Adipocyte (in vitro differentiated cells): ENCODE results near the gene USP15.

Experiments used
- DNase-seq: peaks from one replicate; pipeline ENCODE4 v3.0.0-alpha.2; 2015; ENCODE audit warnings: low read depth
- H3K27me3 ChIP-seq: replicated peaks from 2 replicates; pipeline ENCODE4 v1.7.0; 2013; ENCODE audit warnings: mild to moderate bottlenecking, low read length, moderate library complexity; ENCODE audit not compliant: control insufficient read depth, insufficient read depth
- H3K36me3 ChIP-seq: 2 replicates; pipeline ENCODE4 v1.7.0; 2013; ENCODE audit warnings: low read length, mild to moderate bottlenecking, moderate library complexity; ENCODE audit not compliant: control insufficient read depth, insufficient read depth, severe bottlenecking
- H3K4me1 ChIP-seq: 2 replicates; pipeline ENCODE4 v1.7.0; 2013; ENCODE audit warnings: mild to moderate bottlenecking, low read length, moderate library complexity; ENCODE audit not compliant: control insufficient read depth, insufficient read depth
- H3K4me3 ChIP-seq: 2 replicates; pipeline ENCODE4 v1.7.0; 2013; ENCODE audit warnings: mild to moderate bottlenecking, low read length, moderate library complexity
- H3K9ac ChIP-seq: 2 replicates; pipeline ENCODE4 v1.7.0; 2013; ENCODE audit warnings: mild to moderate bottlenecking, low read length, moderate library complexity
- H3K9me3 ChIP-seq: 2 replicates; pipeline ENCODE4 v1.7.0; 2013; ENCODE audit warnings: mild to moderate bottlenecking, low read length, moderate library complexity; ENCODE audit not compliant: control insufficient read depth

USP15 gene

DNA sequence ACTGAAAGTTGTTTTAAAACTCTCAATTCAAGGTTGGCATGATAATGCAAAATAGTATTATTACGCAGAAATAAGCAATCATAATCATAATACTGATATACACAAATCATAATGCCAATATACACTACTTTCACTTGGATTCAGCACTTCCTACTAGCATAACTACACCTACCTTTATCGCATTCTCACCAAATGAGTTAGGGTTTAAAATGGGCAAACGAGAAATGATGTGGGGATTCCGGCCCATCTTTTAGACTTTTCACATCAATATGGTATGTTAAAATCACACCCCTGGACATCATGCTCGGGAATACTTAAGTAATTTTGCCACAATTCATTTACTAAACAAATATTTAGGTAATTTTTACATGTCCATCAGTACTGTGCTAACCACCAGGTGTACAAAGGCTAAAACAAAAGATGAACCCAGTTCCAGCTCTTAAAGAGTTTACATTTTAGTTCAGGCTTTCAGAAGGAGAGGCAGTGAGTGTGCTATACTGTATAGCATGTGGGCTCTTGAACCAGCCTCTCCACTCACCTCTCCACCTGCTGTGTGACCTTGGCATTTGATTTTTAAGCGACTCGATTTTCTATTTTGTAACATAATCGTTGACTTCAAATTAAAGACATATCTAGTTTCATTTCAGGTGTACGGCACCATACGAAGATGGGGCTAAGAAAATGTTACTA is 1.1 kb upstream of the USP15 start:
- DNase-seq, result no peak
- Histone ChIP-seq H3K36me3 (no peaks in the 10 kb centered on the region), H3K27me3 (no peaks in the 10 kb centered on the region), H3K4me3 (peak overlapping the region; percentile 100), H3K9me3 (no peaks in the 10 kb centered on the region), H3K4me1 (peaks cover 47% of the 10 kb centered on the region), H3K9ac (peak overlapping the region; percentile 97)

GRCh38 chr12:62259631-62259992 is 592 bp upstream of the USP15 start:
- Histone ChIP-seq H3K4me3 (peak overlapping the region; percentile 100), H3K9ac (peak overlapping the region; percentile 97), H3K27me3 (no peaks in the 10 kb centered on the region), H3K9me3 (no peaks in the 10 kb centered on the region), H3K36me3 (no peaks in the 10 kb centered on the region), H3K4me1 (peaks cover 52% of the 10 kb centered on the region)
- no peak for DNase-seq

DNA sequence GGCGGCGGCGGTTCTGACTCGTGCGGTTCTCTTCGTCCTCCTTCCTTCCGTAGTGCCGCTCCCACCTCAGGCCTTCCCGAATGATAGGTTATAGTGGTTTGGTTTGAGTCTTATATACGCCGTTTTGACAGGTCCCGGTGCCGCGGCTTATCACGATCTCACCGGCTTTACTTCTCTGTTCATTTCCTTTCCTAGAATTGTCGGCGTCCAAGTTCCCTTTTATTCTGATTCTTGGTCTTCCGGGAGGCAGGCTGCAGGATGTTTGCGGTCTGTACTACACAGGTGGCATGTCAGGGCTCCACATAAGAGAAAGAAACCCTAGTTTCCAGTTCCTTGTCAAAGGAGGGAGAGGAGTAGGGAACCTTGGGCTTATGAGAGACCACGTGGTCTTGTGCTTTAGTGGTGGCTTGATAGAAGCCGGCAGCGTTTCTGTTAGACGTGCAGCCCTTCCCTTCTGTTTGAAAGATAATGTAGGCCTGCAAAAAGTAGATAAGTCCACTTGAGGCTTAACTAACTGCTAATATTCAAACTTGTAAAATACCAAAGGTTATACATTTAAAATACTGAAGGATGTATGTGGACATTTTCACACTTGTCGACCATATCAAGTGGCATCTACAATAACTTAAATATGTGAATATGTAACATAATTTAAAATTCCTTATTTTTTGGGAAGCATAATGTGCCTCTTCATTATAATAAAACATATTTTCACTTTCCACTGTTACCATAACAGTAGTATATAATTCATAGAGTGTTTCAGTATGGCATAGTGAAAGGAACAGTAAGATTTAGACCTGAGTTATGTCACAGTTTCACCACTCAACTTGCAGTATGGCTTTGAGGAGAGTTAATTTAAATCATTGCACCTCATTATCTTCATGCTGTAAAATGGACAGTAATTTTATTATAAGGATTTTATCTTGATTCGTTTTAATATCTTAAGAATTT is 804 bp downstream of the USP15 start:
- Histone ChIP-seq H3K27me3 (no peaks in the 10 kb centered on the region), H3K9ac (peak overlapping the region; percentile 97), H3K9me3 (no peaks in the 10 kb centered on the region), H3K4me3 (peak overlapping the region; percentile 100), H3K36me3 (no peaks in the 10 kb centered on the region), H3K4me1 (peaks cover 59% of the 10 kb centered on the region)
- peak; percentile 73 for DNase-seq

DNA sequence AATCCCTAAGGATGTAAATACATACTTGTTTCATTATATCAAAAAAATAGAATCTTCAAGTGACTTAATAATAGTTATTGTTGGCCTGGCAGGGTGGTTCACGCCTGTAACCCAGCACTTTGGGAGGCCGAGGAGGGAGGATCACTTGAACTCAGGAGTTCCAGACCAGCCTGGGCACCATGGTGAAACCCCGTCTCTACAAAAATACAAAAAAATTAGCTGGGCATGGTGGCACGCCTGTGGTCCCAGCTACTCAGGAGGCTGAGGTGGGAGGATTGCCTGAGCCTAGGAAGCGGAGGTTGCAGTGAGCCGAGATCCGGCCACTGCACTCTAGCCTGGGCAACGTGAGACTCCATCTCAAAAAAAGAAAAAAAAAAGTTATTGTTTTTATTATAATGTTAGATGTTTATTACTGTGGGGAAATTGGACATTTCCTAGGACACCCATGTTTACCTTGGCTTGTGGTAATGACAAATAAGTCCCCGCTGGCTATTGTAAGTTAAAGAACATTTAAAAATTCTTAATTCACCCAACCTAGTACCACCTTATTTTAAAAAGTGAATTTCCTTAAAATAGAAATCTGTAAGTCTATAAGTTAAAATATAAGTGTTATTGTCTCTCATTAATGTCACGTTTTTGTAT is 1.8 kb downstream of the USP15 start:
- H3K9ac ChIP-seq, result peak overlapping the region; percentile 97
- H3K36me3 ChIP-seq, result no peaks in the 10 kb centered on the region
- no peak for DNase-seq
- no peaks in the 10 kb centered on the region for H3K27me3 ChIP-seq
- peak overlapping the region; percentile 100 for H3K4me3 ChIP-seq
- no peaks in the 10 kb centered on the region for H3K9me3 ChIP-seq
- peaks cover 51% of the 10 kb centered on the region for H3K4me1 ChIP-seq

GRCh38 chr12:62263232-62263631 is 3.0 kb downstream of the USP15 start:
- no peak for DNase-seq
- H3K9me3 ChIP-seq, result no peaks in the 10 kb centered on the region

DNA sequence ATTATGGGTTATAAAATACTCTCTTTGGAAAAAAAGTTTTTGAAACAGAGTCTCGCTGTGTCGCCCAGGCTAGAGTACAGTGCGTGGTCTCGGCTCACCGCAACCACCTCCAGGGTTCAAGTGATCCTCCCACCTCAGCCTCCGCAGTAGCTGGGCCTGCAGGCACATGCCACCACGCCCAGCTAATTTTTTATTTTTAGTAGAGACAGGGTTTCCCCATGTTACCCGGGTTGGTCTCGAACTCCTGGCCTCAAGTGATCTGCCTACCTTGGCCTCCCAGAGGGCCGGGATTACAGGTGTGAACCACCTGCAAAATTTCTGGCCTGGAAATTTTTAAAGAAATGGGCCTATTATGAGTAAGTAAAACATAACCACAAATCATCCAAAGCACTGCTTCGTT is 3.8 kb downstream of the USP15 start:
- no peaks in the 10 kb centered on the region for H3K36me3 ChIP-seq
- no peaks in the 10 kb centered on the region for H3K27me3 ChIP-seq
- H3K4me1 ChIP-seq, result peaks cover 49% of the 10 kb centered on the region
- H3K4me3 ChIP-seq, result no peak overlapping the region
- no peak for DNase-seq
- H3K9me3 ChIP-seq, result no peaks in the 10 kb centered on the region
- H3K9ac ChIP-seq, result no peak overlapping the region

More at GRCh38 chr12:62263232-62263631, 3.0 kb downstream of the USP15 start:
- H3K9ac ChIP-seq, result no peak overlapping the region
- peaks cover 46% of the 10 kb centered on the region for H3K4me1 ChIP-seq
- no peak overlapping the region for H3K4me3 ChIP-seq
- H3K36me3 ChIP-seq, result no peaks in the 10 kb centered on the region
- H3K27me3 ChIP-seq, result no peaks in the 10 kb centered on the region

DNA sequence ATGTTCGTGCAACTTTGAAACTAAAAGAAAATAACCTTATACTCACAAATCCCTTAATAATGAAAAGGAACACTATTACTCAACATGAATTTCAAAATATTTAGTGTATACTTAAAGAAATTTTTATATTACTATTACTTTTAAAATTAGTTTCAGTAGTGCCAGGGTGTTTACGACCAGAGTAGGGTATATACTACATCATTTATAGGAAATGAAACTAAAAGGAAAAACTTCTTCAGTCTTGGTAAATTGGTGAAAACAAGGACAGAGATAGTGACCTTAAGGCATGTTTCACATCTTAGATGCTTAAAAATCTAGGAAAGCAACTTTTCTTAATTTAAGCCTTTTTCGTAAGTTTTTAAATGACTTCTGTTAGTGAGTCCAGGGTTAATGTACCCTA is 4.5 kb downstream of the USP15 start:
- Histone ChIP-seq H3K27me3 (no peaks in the 10 kb centered on the region), H3K4me3 (no peak overlapping the region), H3K4me1 (peaks cover 48% of the 10 kb centered on the region), H3K9ac (no peak overlapping the region), H3K36me3 (no peaks in the 10 kb centered on the region), H3K9me3 (no peaks in the 10 kb centered on the region)
- no peak for DNase-seq

GRCh38 chr12:62265511-62265910 is 5.3 kb downstream of the USP15 start:
- Histone ChIP-seq H3K4me3 (no peak overlapping the region), H3K9me3 (no peaks in the 10 kb centered on the region), H3K27me3 (no peaks in the 10 kb centered on the region), H3K36me3 (no peaks in the 10 kb centered on the region), H3K4me1 (peaks cover 51% of the 10 kb centered on the region), H3K9ac (no peak overlapping the region)
- no peak for DNase-seq

DNA sequence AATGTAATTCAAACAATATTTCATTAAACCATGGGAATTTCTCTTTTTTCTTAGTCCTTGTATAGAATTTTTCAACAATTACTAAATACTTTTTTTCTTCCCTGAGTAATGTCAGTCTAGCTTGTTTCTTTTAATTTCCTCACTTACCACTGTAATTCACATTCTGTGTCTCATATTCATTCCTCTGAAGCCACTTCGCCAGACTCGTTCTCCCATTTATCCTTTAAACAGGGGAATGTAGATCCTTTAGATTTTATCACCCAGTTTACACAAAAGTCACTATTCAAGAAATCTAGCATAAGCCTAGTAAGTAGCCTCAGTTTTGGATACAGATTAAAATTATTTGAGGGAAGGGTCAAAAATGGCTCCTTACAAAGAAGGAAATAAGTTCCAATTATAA is 6.8 kb downstream of the USP15 start:
- Histone ChIP-seq H3K9ac (no peak overlapping the region), H3K36me3 (no peaks in the 10 kb centered on the region), H3K9me3 (no peaks in the 10 kb centered on the region), H3K4me1 (peaks cover 54% of the 10 kb centered on the region), H3K4me3 (no peak overlapping the region), H3K27me3 (no peaks in the 10 kb centered on the region)
- DNase-seq, result no peak

- H3K27me3 ChIP-seq, result no peaks in the 10 kb centered on the region
- DNase-seq, result no peak
- H3K9ac ChIP-seq, result no peak overlapping the region
- H3K4me1 ChIP-seq, result peaks cover 54% of the 10 kb centered on the region
- no peak overlapping the region for H3K4me3 ChIP-seq
- H3K9me3 ChIP-seq, result no peaks in the 10 kb centered on the region
- H3K36me3 ChIP-seq, result no peaks in the 10 kb centered on the region
Measured at GRCh38 chr12:62267480-62267879, 7.3 kb downstream of the USP15 start.

- Histone ChIP-seq H3K9ac (no peak overlapping the region), H3K4me3 (no peak overlapping the region), H3K27me3 (no peaks in the 10 kb centered on the region), H3K36me3 (no peaks in the 10 kb centered on the region), H3K4me1 (peaks cover 54% of the 10 kb centered on the region), H3K9me3 (no peaks in the 10 kb centered on the region)
- DNase-seq, result peak; percentile 61
Measured at GRCh38 chr12:62268956-62269355, 8.8 kb downstream of the USP15 start.
